NCI-H748 treated with DMSO at 0.1 percent for 48 hours (cell line): ENCODE measurements around the gene CYP3A7.
"Not testable (repeated sequence)": the region's sequence is repeated elsewhere in the genome, so short reads cannot be mapped to it uniquely, and the experiment has no call there.

Experiments
- DNase-seq: peaks from one replicate; lab custom pipeline; 2025; lab: John Stamatoyannopoulos, UW

The CYP3A7 gene

DNA sequence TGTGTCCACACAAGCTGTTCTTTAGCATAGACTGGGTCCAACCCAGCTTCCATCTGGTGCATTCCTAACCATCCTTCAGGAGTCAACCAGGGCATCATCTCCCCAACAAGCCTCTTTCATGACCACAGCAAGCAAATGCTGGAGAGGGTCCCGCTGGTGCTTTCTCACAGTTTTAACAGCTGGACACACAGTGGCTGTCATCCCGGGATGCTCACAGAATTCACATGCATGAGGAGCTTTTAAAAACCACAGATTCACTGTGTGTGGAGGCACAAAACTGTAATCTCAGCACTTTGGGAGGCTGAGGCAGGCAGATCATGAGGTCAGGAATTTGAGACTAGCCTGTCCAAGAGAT lies 6.4 kb upstream of the CYP3A7 start:
- no peak for DNase-seq

DNA sequence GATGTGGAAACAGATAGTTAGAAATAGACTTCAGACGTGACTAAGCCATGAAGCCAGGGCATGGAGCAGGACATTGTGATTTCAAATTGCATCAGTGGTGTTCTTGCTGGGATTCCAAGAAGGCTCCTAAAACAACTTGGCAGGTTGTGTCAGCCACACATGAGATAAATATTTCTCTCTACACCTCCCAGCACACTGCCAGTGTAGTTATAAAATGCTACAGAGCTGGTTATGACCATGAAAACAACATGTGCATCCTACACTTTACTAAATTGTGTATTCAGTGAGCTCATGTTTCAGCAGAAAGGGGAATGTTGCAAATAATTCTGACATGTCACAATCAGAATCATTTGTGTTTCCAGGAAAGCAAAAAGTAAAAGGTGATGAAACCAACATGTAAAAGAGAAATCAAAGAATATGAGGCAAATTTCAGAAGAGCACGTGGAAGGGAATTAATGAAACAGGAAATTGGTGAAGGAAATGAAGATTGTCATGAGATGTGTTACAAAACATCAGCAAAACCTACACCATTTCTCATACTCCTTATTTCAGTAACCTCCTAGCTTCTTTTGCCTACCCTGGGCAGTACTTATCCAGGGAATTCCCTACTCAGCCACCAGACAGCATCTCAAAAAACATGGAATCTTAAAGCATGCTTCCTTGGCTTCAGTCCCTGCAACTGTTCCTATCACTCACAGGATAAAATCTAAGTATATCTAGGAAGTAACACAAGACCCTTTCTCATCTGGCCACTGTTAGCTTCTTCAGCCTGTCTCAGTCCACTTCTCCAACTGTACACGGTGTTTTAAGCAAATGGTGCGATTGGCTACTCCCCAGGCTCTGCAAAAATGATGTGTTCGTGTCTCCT lies 5.8 kb upstream of the CYP3A7 start:
- DNase-seq = no peak

DNA sequence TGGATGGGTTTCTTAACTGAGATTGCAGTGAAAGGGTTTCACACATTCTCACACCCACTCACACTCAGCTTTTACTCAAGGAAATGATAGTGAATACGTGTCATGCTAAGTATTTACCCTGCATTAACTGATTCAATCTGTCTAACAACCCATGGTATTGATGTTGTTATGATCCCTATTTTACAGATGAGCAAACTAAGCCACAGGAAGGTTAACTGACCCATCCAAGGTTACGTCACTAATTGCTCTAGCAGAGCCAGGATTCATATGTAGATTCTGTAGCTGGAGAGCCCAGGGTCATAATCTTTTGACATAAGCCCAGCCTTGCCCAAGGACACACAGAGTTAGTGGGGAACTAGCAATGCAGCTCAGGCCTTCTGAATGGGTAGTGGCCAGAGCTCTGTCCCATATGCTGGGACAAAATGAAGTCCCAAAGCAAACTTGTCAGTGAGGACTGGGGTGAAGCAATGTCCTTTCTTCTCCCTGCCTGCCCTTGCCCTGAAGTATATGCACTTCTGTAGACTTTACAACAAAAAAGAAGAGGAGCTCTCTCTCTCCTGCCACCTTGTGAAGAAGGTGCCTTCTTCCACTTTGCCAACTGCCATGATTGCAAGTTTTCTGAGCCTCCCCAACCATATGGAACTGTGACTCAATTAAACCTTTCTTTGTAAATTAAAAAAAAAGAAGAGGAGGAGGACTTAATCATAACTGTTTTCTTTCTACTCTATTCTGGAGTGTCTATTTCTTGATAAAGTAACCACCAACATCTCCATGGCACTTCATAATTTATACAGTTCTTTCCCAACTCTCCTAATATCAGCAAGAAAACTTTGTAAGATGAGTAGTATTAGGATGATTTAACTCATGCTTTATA lies 4.9 kb upstream of the CYP3A7 start:
- DNase-seq = no peak

DNA sequence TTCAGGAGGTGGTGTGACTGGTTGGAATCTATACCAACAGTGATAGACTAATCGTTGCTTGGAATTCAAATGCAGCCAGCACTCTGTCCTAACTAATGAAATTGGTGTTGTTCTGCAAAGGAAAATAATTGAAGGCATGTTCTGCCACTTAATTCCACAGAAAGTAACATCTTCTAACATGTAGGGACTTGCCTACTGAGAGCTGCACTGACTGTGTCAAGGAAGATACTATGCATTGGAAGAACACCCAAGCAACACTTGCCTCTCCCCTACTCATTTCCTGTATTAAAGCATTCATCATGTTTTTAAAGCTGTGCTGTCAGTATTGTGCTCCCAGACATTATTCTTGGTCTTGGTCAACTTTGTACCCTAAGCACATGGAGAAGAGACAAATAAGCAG lies 2.7 kb upstream of the CYP3A7 start:
- DNase-seq = no peak

DNA sequence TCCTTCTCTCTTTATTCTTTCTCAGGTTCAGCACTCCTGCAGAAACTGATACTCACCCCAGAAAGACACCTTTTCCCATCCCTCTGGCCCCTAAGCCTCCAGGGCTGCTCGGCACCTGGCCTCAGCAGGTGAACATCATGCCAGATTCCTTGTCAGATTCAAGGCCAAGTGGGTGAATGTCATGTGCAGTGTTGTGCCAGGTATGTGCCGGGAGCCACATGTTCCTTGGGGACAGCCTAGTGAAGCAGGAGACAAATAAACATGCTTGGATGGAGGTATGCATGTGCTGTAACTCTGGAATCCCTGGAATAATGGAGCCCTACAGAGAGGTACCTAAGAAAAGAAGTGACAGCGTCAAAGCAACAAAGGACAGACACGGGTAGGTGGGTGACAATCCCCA lies 1.7 kb upstream of the CYP3A7 start:
- DNase-seq = not testable (repeated sequence)

DNA sequence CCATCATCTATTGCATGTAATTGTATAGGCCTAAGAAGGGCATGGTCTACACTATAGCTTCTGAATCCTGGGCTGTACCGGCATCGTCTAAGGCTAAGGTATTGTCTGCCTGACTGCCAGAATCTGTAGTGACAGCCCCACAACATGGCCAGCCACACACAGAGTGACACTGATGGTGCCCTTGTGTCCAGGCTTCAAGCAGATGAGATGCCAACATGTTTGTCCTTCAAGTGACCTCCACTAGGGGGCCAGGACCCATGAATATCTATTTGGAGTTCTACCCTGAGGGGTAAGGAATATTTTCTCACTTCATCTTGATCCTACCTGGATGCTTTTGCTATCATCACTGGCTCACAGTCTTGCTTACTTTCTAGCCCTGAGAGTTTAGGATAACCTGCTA lies 1.5 kb downstream of the CYP3A7 start:
- no peak for DNase-seq

DNA sequence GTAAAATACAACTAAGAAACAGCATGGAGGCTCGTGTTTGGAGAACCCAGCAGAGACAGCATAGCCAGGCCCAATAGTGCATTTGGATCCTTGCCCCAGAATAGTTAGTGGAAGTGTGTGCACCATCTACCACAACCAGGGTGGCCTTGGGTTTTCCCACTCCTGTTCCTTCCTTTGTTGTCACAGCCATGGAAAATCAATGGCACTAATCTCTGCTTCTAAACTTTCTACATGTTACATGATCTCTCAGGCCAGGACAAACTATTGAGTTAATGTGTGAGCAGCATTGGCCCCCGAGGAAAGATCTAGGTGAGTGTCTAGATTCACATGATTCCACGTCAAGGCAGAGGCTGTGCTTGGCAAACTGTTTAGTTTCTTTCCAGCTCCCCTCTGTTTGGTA lies 2.0 kb downstream of the CYP3A7 start:
- DNase-seq = no peak

DNA sequence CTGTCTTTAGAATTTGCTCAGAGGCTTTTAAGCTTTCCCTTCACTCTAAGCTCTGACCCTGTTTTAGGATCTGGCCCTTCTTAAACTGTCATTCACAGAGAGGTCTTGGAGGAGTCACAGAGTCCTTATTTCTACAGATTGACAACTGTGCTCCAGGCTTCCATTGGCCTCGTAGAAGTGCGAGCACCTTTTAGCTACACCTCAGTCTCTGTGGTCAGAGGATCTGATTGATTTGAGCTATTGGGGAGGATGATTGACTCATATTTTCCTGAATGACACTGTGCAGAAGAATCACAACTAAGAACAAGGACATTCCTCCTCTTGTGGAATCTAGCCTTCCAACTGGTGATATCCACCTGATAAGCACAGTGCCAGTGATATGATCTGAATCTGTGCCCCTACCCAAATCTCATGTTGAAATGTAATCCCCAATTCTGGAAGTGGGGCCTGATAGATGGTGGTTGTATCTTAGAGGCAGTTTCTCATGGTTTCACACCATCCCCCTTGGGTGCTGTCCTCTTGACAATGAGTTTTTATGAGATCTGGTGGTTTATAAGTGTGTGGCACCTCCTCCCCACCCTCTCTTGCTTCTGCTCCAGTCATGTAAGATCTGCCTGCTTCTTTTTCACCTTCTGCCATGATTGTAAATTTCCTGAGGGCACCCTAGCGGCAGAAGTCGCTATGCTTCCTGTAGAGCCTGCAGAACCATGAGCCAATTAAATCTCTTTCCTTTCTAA lies 3.2 kb downstream of the CYP3A7 start:
- no peak for DNase-seq

DNA sequence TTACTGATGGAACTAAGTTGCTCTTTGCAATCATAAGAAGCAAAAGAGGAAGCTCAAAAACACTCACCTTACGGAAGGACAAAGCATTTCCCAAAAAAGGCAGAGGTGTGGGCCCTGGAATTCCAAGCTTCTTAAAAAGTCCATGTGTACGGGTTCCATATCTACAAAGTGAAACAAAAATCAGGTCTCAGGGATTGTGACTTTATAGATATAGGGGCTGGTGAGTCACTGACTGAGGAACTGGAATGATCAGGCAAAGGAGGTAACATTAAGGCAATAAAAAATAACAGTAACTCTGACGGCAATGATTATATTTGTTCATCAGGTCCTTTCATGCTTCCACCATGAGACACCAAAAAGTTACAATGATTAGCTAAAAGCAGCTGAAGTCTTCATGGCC lies 4.0 kb downstream of the CYP3A7 start:
- no peak for DNase-seq

DNA sequence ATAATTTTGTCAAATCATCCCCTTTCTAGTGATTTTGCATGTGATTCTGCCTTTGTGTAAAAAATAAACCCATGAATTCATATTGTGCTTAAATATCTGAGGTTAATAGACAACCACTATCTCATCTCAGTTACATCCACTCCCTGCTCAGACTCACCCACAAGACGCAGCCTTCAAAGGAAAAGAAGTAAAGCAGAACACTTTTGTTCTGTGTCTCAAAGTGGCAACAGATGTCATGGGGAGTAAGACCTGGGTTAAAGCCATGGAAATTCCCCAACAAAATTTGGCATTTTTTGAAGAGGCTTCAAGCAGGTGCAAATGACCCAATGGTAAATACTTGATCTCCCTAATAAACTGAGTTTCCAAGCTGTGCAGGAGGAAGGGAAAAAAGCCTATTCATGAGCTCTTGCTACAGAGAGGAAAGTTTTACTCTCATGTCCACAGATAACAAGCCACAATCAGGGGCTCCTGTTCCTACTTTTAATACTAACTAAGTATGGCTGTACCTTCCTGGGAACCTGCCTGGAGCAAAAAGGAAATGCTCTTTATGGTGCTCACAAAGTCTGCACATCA lies 4.7 kb downstream of the CYP3A7 start:
- DNase-seq = no peak

DNA sequence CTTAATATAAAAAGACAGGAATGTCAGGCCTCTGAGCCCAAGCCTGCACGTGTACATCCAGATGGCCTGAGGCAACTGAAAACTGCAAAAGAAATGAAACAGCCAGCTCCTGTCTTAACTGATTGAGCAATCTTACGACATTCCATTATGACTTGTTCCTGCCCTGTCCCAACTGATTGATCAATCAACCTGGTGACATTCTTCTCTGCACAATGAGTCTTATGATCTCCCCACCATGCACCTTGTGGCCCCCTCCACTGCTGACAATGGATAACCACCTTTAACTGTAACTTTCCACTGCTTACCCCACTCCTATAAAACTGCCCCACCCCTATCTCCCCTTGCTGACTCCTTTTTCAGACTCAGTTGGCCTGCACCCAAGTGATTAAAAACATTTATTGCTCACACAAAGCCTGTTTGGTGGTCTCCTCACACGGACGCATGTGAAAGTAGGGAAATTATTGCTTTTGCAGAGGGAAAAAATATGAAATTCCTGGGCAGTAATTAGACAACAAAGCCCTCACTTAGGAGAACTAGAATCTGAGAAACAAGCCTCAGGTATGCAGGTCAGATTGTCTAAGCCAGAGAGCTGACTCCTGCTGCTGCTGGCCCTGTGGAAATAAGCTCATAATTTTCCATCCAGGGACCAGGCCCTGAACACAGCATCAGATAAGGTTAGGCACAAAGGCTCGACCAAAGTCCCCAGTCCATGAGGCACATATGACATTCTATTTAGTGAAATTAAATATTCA lies 5.3 kb downstream of the CYP3A7 start:
- no peak for DNase-seq

DNA sequence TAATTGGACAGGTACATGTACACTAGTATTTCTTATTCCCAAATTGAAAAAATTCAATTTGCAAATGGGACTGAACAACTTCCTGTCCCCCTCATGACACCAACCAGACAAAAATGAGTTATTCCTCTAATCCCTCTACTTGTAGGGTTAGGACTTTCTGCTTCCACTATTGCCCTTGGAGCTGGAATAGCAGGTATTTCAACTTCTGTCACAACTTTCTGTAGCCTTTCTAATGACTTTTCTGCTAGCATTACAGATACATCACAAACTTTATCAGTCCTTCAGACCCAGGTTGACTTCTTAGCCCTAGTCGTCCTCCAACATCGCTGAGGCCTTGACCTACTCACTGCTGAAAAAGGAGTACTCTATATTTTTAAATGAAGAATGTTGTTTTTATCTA lies 6.4 kb downstream of the CYP3A7 start:
- no peak for DNase-seq

DNA sequence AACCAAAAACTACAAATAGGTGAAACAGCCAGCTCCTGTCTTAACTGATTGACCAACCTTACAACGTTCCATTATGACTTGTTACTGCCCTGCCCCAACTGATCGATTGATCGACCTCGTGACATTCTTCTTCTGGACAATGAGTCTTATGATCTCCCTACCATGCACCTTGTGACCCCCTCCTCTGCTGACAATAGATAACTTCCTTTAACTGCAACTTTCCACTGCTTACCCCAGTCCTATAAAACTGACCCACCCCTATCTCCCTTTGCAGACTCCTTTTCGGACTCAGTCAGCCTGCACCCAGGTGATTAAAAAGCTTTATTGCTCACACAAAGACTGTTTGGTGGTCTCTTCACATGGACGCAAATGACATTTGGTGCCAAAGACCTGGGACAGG lies 11.8 kb downstream of the CYP3A7 start:
- DNase-seq = not testable (repeated sequence)

DNA sequence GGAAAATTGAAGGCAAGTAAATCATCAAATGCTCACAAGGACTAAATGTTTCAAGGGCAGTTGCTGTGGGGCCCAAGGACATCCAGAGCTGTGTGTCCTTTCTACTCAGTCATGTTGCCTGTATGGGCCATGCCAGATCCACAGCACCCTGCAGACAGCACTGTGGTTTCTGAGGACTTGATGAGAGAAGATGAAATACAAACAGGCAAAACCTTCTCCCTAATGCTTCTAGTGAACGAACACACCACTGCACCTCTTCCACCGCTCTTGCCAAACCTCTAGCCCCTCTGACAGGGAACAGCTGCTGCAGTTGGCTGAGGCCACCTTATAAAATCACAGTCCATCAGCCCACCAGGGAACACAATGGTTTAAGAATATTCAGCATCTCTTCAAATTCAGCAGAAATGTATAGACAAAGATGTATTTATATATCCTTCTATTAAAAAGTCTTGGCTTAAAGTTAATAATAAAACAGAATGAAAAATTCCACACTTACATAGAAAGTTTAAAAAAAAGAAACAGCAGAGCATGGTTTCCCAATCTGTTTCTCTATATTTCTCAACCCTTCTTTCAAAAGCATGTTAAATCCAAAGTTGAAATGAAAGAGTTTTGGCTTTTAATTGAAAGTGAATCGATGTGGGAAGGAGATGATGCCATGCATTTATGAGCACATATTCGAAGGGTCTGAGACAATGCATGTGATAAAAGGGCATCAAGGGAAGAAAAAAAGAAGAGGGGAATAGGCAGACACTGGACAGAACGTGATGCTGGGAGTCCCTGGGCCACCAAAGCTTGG lies 14.0 kb downstream of the CYP3A7 start:
- no peak for DNase-seq

DNA sequence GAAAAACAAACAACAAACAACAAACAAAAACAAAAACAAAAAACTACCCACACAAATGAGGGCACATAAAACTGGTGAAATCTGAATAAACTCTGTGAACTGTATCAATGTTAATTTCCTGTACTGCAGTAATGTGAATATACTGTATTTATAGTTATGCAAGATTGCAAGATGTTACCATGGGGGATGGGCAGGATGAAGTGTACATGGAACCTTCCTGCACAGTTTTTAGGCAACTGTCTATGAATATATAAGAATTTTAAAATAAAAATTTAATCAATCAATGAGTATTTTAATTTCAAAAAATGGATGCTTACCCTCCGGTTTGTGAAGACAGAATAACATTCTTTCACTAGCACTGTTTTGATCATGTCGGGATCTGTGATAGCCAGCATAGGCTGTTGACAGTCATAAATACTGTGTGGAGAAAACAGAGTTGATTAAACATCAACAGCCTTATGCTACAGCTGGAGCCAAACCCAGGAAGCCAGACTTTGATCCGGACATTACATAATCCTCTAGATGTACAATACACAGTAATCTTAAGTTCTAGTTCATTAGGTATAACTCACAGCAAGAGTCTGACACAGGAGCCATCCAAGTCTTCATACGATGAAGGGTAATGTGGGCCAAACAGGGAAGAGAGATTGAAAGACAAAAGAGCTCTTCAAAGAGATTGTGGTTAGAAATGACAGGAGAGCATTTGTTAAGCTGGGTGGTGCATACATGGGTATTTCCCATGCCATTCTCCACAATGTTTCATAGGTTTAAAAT lies 14.8 kb downstream of the CYP3A7 start:
- DNase-seq = no peak

DNA sequence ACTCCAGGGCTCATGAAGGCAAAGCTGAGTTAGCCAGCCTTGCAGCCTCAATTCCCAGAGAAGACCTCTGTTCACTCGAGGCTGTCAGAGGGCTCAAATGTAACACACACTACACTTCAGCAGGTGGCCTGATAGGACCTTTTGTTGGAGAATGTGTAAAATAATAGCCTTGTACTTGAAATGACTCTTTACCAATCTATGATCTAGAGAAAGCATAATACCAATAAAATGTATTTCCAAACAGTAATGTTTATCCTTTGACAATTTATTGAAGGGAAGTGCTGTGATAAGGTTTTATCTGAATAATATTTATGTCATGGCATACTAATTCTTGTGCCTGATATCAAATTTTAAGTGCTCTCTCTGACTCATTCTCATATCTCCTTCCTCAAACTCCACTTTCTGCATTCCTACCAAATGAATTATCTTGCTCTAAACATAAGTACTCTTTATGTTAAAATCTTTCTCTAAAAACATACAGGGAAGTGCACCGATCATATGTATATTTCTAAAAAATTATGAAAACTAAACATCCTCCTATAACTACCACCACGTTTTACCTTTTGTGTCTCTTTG lies 20.9 kb downstream of the CYP3A7 start:
- DNase-seq = no peak

DNA sequence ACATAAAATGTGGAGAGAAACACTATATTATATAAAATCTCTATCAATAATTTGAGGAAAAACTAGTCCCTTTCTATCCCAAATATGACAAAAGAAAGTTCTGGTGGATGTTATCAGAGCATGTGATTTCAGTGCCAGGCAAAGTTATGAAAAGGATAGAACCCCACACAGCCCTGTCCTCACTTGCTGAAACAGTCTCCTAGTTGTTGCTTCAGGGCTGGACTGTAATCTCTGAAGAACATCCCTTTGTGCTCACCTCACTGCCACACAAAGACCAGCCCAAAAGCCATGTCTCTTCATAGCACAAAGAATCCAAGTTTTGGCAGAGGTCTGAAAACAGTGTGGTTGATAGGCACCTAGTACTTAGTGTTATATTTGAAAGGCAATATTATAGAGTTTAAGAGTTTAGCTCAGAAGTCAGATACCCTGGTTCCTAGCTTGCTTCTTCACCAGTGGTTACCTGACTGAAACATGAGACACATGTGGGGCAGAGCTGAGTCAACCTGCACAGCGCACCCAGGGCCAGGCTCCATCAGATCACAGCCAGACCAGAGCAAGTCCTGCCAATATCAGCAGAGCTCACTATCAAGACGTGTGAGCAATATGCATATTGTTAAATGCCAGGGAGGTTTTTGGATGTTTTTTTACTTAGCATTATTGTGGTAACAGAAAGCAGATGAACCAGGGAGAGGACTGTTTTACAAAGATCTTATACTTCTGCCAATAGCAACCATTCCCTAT lies 25.0 kb downstream of the CYP3A7 start:
- no peak for DNase-seq

DNA sequence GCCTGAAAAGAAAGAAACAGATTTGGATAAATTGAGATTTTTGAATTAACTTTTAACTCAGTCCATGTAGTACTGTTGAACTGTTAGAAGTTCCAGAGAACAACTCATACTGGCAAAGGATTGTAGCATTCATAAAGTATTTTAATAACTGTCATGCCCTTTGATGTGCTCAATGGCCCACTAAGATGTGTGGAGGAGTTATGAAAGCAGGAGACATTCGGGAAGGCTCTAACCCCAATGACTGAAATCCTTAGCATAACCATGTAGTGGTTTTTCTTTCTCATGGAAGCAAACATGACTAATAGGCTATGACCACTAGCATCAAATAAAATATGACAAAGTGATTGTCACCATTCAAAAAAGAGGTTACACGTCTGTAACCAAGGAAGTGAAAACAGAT lies 25.7 kb downstream of the CYP3A7 start:
- no peak for DNase-seq

DNA sequence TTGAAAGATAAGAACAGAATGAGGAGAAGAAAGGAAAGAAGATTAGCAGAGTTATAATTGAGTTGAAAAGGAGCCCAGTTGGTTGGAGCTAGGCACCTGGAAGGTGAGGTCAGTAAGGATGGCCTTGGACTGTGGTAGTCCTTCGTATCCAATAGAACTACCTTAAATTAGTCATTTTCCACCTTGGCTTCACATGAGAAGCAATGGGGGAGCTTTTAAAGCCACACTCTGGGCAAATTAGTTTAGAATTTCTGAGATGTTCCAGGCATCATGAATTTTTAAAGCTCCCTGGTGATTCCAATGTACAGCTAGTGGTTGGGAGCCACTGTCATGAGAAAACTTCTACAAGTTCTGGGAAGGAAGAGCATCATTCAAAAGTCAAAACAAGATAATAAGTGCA lies 27.9 kb downstream of the CYP3A7 start:
- DNase-seq = no peak
